Pancreas (tissue), 10 donors: ENCODE data around the gene TRPC4. TPM values are rescaled to one million over a fixed set of nuclear protein-coding genes. Genes with fewer than 3 reads are reported as not detected.

ENCODE experiments used
- ATAC-seq, 4 donors: fragments of 200-7000 bp; cut with Tn5 transposase; one replicate each; pipeline versions ENCODE4 v1.8.0 to v1.9.1; 2020; ENCODE audit warnings: mild to moderate bottlenecking in 4 of 4, moderate library complexity in 4 of 4
- DNase-seq, 6 donors: peaks; one replicate each; pipeline ENCODE4 v3.0.0-alpha.2; 2020
- FAIRE-seq: peaks from 2 replicates; lab custom pipeline; 2012; peaks lifted over from hg19 to GRCh38; lab: Jason Lieb, UNC
- H3K27ac ChIP-seq, 4 donors: fragments of 200-600 bp; sonication (generic); 1 replicate in 3 of 4; 2 replicates in 1 of 4; pipeline versions ENCODE4 v1.5.0 to v1.8.0; 2020
- H3K27me3 ChIP-seq, 4 donors: fragments of 200-600 bp; one replicate each; pipeline ENCODE4 v1.8.0; 2021
- H3K36me3 ChIP-seq, 3 donors: fragments of 200-600 bp; sonication (generic) in 1 of 3; one replicate each; pipeline versions ENCODE4 v1.5.0 to v1.8.0; 2020 to 2021
- H3K4me1 ChIP-seq, 3 donors: fragments of 200-600 bp; one replicate each; pipeline ENCODE4 v1.8.0; 2021
- H3K4me3 ChIP-seq, 4 donors: fragments of 200-600 bp; sonication (generic) in 2 of 4; one replicate each; pipeline versions ENCODE4 v1.5.0 to v1.8.0; 2020 to 2021
- H3K9me3 ChIP-seq, 4 donors: fragments of 200-600 bp; one replicate each; pipeline ENCODE4 v1.8.0; 2021
- CTCF ChIP-seq, 4 donors: fragments of 200-600 bp; sonication (generic) in 3 of 4; IDR thresholded peaks; one replicate each; pipeline versions ENCODE4 v1.5.0 to v1.8.0; 2021; ENCODE audit warnings: antibody characterized with exemption in 4 of 4
- WGBS, 2 donors: extraction: QIAGEN DNeasy Blood & Tissue Kit; methylation state at CpG; one replicate each; pipeline ENCODE4 v1.1.7; 2013; 5-methylcytosine and 5-hydroxymethylcytosine counted together
- intact Hi-C, 3 donors: fragments of 100-400 bp; cut with DNase I; formaldehyde crosslinking; loops; one replicate each; pipeline versions ENCODE4 v1.11.1 to v1.14.2; 2022
- polyA plus RNA-seq, 2 donors: library from polyadenylated mRNA; stranded (reverse); fragments of 200-250 nt; gene quantifications; one replicate each; pipeline ENCODE4 v1.2.3, GENCODE V29; 2013
- total RNA-seq, 6 donors: library from RNA; stranded (reverse); fragmentation: NEBNext Ultra II Directional in 4 of 6; extraction: Animal tissue kit (Norgen Biotek cat#: 25700) in 4 of 6; gene quantifications; one replicate each; pipeline versions ENCODE4 v1.2.1 to v1.2.4, GENCODE V29; 2021 to 2023
- donor health status: healthy with polysubstance abuse.
- donor health status: DM: no; HTN: no; CAD: no; lungs with moderate emphysema.
- donor health status: DM: no; HTN: no; CAD: no.
- donor health status: control.
- donor health status: control.
- donor health status: Bipolar disorder and iron deficiency.
- donor health status: DM: yes; HTN: yes; CAD: no.
- donor health status: DM: no; HTN: no; CAD: no.
- donor health status: DM: no; HTN: no; CAD: no.
- donor health status: DM: yes; HTN: yes; CAD: no.

The TRPC4 gene
- total and polyA plus RNA-seq, 8 donors: 0.32 to 1.7 (median 0.62) TPM

GRCh38 chr13:37648609-37649008, 221.0 kb downstream of the TRPC4 start:
- Histone ChIP-seq H3K36me3 (no peaks in the 10 kb centered on the region), H3K4me1 (no peaks in the 10 kb centered on the region), H3K27ac (no peak overlapping the region), H3K27me3 (no peaks in the 10 kb centered on the region), H3K4me3 (no peak overlapping the region), H3K9me3 (no peaks in the 10 kb centered on the region)
- no peak for ATAC-seq
- no peak for DNase-seq
- TF ChIP-seq CTCF (IDR thresholded peaks at IDR 0.05): no peak
- intact Hi-C loops: no loop called here
- no peak for FAIRE-seq

- intact Hi-C loops: no loop called here
- no peaks in the 10 kb centered on the region for H3K4me1 ChIP-seq
- peak in 2 of 4 donors; percentile 44 to 76 for ATAC-seq
- no peak for DNase-seq
- no peak for FAIRE-seq
- 19 to 22% methylated on average over 5 of the region's 5 CpGs for WGBS, 2 donors
- H3K9me3 ChIP-seq: no peaks in the 10 kb centered on the region
- H3K27ac ChIP-seq: no peak overlapping the region
- H3K4me3 ChIP-seq: no peak overlapping the region
- H3K36me3 ChIP-seq: no peaks in the 10 kb centered on the region
- TF ChIP-seq CTCF (IDR thresholded peaks at IDR 0.05): no peak
- no peaks in the 10 kb centered on the region for H3K27me3 ChIP-seq
Observed at GRCh38 chr13:37647031-37647650, 222.4 kb downstream of the TRPC4 start.

GRCh38 chr13:37646531-37646930, 223.0 kb downstream of the TRPC4 start:
- FAIRE-seq (no peak), DNase-seq (no peak), ATAC-seq (no peak)
- intact Hi-C loops: no loop called here
- Histone ChIP-seq H3K27me3 (no peaks in the 10 kb centered on the region), H3K27ac (no peak overlapping the region), H3K9me3 (no peaks in the 10 kb centered on the region), H3K4me1 (no peaks in the 10 kb centered on the region), H3K36me3 (no peaks in the 10 kb centered on the region), H3K4me3 (no peak overlapping the region)
- 31 to 41% methylated on average over 3 of the region's 3 CpGs for WGBS, 2 donors
- TF ChIP-seq CTCF (IDR thresholded peaks at IDR 0.05): no peak

- ATAC-seq: no peak
- no peaks in the 10 kb centered on the region for H3K36me3 ChIP-seq
- no peak for TF ChIP-seq CTCF (IDR thresholded peaks at IDR 0.05)
- H3K27me3 ChIP-seq: no peaks in the 10 kb centered on the region
- H3K4me1 ChIP-seq: no peaks in the 10 kb centered on the region
- intact Hi-C loops: no loop called here
- H3K4me3 ChIP-seq: no peak overlapping the region
- 46 to 50% methylated on average over 7 of the region's 7 CpGs for WGBS, 2 donors
- H3K9me3 ChIP-seq: no peaks in the 10 kb centered on the region
- DNase-seq: no peak
- no peak for FAIRE-seq
- no peak overlapping the region for H3K27ac ChIP-seq
Observed at GRCh38 chr13:37645181-37645740, 224.3 kb downstream of the TRPC4 start.

- H3K27me3 ChIP-seq: no peaks in the 10 kb centered on the region
- no peak overlapping the region for H3K27ac ChIP-seq
- H3K36me3 ChIP-seq: no peaks in the 10 kb centered on the region
- H3K4me3 ChIP-seq: no peak overlapping the region
- no peaks in the 10 kb centered on the region for H3K9me3 ChIP-seq
- DNase-seq (no peak), ATAC-seq (no peak), FAIRE-seq (no peak)
- no peaks in the 10 kb centered on the region for H3K4me1 ChIP-seq
- TF ChIP-seq CTCF (IDR thresholded peaks at IDR 0.05): no peak
- 89 to 90% methylated on average over 2 of the region's 2 CpGs for WGBS, 2 donors
- intact Hi-C loops: no loop called here
Observed at GRCh38 chr13:37641391-37641790, 228.2 kb downstream of the TRPC4 start.
